Prostate gland (tissue), 2 donors: ENCODE results near the gene CRB1.

ENCODE experiments used
- CTCF ChIP-seq, 4 experiments: fragments of 200-600 bp in 2 of 4; fragments of 450-650 bp in 2 of 4; sonication (generic) in 2 of 4; IDR thresholded peaks; 1 replicate in 3 of 4; 2 replicates in 1 of 4; pipeline ENCODE4 v1.5.1; 2016 to 2019; ENCODE audit warnings: antibody characterized with exemption in 4 of 4, mild to moderate bottlenecking in 2 of 4, moderate library complexity in 2 of 4
- POLR2A ChIP-seq: fragments of 450-650 bp; IDR thresholded peaks from one replicate; pipeline ENCODE4 v1.6.1; 2016; ENCODE audit warnings: antibody characterized with exemption, mild to moderate bottlenecking

- TF ChIP-seq POLR2A: no peak
- no peak for TF ChIP-seq CTCF (IDR thresholded peaks at IDR 0.05)
Observed at GRCh38 chr1:197351821-197352440, 83.9 kb downstream of the CRB1 start.
